ENCODE results near the gene PACRG.

DNA sequence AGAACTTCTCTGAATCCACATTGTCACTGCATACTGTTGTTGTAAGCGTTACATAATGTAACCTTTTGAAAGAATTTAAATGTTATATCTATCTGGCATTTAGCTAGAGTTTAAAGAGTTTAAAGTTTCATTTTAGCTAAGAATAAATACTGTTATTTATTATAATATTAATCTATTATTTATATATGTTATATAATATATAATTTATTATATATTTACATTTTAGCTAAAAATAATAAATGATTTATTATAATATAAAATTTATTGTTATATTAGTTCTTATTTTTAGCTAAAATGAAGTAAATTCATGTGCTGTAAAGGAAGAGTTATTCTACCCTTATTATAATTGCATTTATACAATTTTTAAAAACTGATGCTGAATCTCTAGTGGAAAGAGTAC lies 431.3 kb downstream of the PACRG start:
- TF ChIP-seq CTCF (IDR thresholded peaks at IDR 0.05) (no peak), POLR2A (IDR thresholded peaks at IDR 0.05) (no peak)
